A549 (cell line): ENCODE measurements around the gene HDHD5. TPM values are rescaled to one million over a fixed set of nuclear protein-coding genes. Genes with fewer than 3 reads are reported as not detected.

Experiments used
- ATAC-seq, 2 experiments: fragments of 200-7000 bp in 1 of 2; fragments of >200 bp in 1 of 2; cut with Nextera tagmentation in 1 of 2; cut with Tn5 transposase in 1 of 2; 3 replicates each; pipeline versions ENCODE4 v1.8.0 to v1.9.1; 2018 to 2020; ENCODE audit warnings: mild to moderate bottlenecking in 1 of 2, moderate library complexity in 1 of 2
- CTCF ChIA-PET: fragments of 300-600 bp; sonication (Branson Sonifier 250); formaldehyde crosslinking; extraction: SDS; loops from one replicate; lab custom pipeline; 2021; ENCODE audit warnings: antibody characterized with exemption, inconsistent platforms; lab: Yijun Ruan, JAX
- POLR2A ChIA-PET: fragments of 350-600 bp; formaldehyde crosslinking; extraction: SDS; loops from one replicate; lab custom pipeline; 2021; ENCODE audit warnings: antibody characterized with exemption, inconsistent platforms; lab: Yijun Ruan, JAX
- DNase-seq, 2 experiments: peaks; one replicate each; pipeline versions ENCODE4 v3.0.0 to v3.0.0-alpha.2; 2011 to 2016; ENCODE audit warnings: low read depth in 1 of 2, low spot score in 1 of 2
- FAIRE-seq: peaks from 2 replicates; lab custom pipeline; 2011; peaks lifted over from hg19 to GRCh38; lab: Jason Lieb, UNC
- H3K27ac ChIP-seq, 2 experiments: fragments of >200 bp; sonication (Bioruptor Twin); formaldehyde crosslinking; 3 replicates each; pipeline ENCODE4 v1.5.1; 2016 to 2017
- H3K4me1 ChIP-seq: fragments of >200 bp; sonication (Bioruptor Twin); formaldehyde crosslinking; 3 replicates; pipeline ENCODE4 v1.6.1; 2016
- H3K4me2 ChIP-seq: fragments of >200 bp; sonication (Bioruptor Twin); formaldehyde crosslinking; 3 replicates; pipeline ENCODE4 v1.6.1; 2016
- H3K4me3 ChIP-seq: fragments of >200 bp; sonication (Bioruptor Twin); formaldehyde crosslinking; 3 replicates; pipeline ENCODE4 v1.5.1; 2016
- H3K9me3 ChIP-seq: fragments of >200 bp; sonication (Bioruptor Twin); formaldehyde crosslinking; 3 replicates; pipeline ENCODE4 v1.6.1; 2016
- CBX8 ChIP-seq: fragments of 200-600 bp; sonication (generic); IDR thresholded peaks from 2 replicates; pipeline ENCODE4 v1.6.1; 2016
- CEBPB ChIP-seq, 2 experiments: fragments of >200 bp in 1 of 2; sonication (Bioruptor Twin) in 1 of 2; formaldehyde crosslinking in 1 of 2; IDR thresholded peaks; 2 replicates each; pipeline ENCODE4 v1.6.1; 2012 to 2016
- CHD4 ChIP-seq: fragments of 200-600 bp; sonication (generic); IDR thresholded peaks from 2 replicates; pipeline ENCODE4 v1.6.1; 2016; ENCODE audit warnings: antibody characterized with exemption, mild to moderate bottlenecking, borderline replicate concordance
- CTCF ChIP-seq: fragments of >200 bp; sonication (Bioruptor Twin); formaldehyde crosslinking; IDR thresholded peaks from 3 replicates; pipeline ENCODE4 v1.5.1; 2016
- E2F6 ChIP-seq: IDR thresholded peaks from 2 replicates; pipeline ENCODE4 v1.6.1; 2012; ENCODE audit warnings: low read depth, borderline replicate concordance
- EHF ChIP-seq: fragments of 250-450 bp; sonication (Bioruptor Pico); IDR thresholded peaks from 2 replicates; pipeline ENCODE4 v1.5.0; 2020; ENCODE audit warnings: mild to moderate bottlenecking
- ESRRA ChIP-seq: fragments of 150-350 bp; IDR thresholded peaks from 2 replicates; pipeline ENCODE4 v1.6.1; 2014; ENCODE audit warnings: mild to moderate bottlenecking, low read length, borderline replicate concordance
- HOXA7 ChIP-seq: fragments of 250-450 bp; sonication (Bioruptor Pico); IDR thresholded peaks from 2 replicates; pipeline ENCODE4 v1.5.0; 2020; ENCODE audit warnings: mild to moderate bottlenecking, moderate library complexity
- KDM1A ChIP-seq: fragments of 200-600 bp; sonication (generic); IDR thresholded peaks from 2 replicates; pipeline ENCODE4 v1.6.1; 2016; ENCODE audit warnings: low read depth, mild to moderate bottlenecking
- MAFK ChIP-seq: fragments of 450-650 bp; IDR thresholded peaks from 2 replicates; pipeline ENCODE4 v1.6.1; 2014; ENCODE audit not compliant: partially characterized antibody
- MAZ ChIP-seq: fragments of 150-350 bp; IDR thresholded peaks from 2 replicates; pipeline ENCODE4 v1.6.1; 2014; ENCODE audit warnings: antibody characterized with exemption, low read depth, low read length, borderline replicate concordance
- MYC ChIP-seq: IDR thresholded peaks from 2 replicates; pipeline ENCODE4 v1.6.1; 2012; ENCODE audit warnings: mild to moderate bottlenecking, inconsistent platforms, low read length, improper control_type of control experiment, borderline replicate concordance
- NFE2L2 ChIP-seq: fragments of 150-350 bp; conservative IDR thresholded peaks from 2 replicates; pipeline ENCODE4 v1.6.1; 2014; ENCODE audit warnings: low read length
- NPAS2 ChIP-seq: fragments of 250-450 bp; sonication (Bioruptor Pico); IDR thresholded peaks from 2 replicates; pipeline ENCODE4 v1.8.0; 2022; ENCODE audit warnings: mild to moderate bottlenecking, moderate library complexity, borderline replicate concordance
- NR3C1 ChIP-seq: fragments of >200 bp; sonication (Bioruptor Twin); formaldehyde crosslinking; IDR thresholded peaks from 3 replicates; pipeline ENCODE4 v1.6.1; 2017
- PHF8 ChIP-seq: fragments of 200-600 bp; sonication (generic); IDR thresholded peaks from 2 replicates; pipeline ENCODE4 v1.6.1; 2016; ENCODE audit warnings: low read depth, mild to moderate bottlenecking, antibody characterized with exemption, moderate library complexity, borderline replicate concordance
- RAD21 ChIP-seq, 2 experiments: fragments of >200 bp in 1 of 2; sonication (Bioruptor Twin) in 1 of 2; formaldehyde crosslinking in 1 of 2; IDR thresholded peaks in 1 of 2; conservative IDR thresholded peaks in 1 of 2; 2 replicates in 1 of 2; 3 replicates in 1 of 2; pipeline ENCODE4 v1.6.1; 2012 to 2018; ENCODE audit warnings: inconsistent platforms in 1 of 2
- RARB ChIP-seq: fragments of 250-450 bp; sonication (Bioruptor Pico); IDR thresholded peaks from 2 replicates; pipeline ENCODE4 v1.8.0; 2021; ENCODE audit warnings: mild to moderate bottlenecking, moderate library complexity
- RCOR1 ChIP-seq: fragments of 150-350 bp; IDR thresholded peaks from 2 replicates; pipeline ENCODE4 v1.6.1; 2014; ENCODE audit warnings: antibody characterized with exemption, low read length, low read depth
- REST ChIP-seq: fragments of 200-600 bp; sonication (generic); IDR thresholded peaks from 2 replicates; pipeline ENCODE4 v1.6.1; 2016; ENCODE audit warnings: antibody characterized with exemption, mild to moderate bottlenecking, moderate library complexity
- RNF2 ChIP-seq: fragments of 200-600 bp; sonication (generic); IDR thresholded peaks from 2 replicates; pipeline ENCODE4 v1.6.1; 2016; ENCODE audit warnings: low read depth, mild to moderate bottlenecking, antibody characterized with exemption, moderate library complexity, borderline replicate concordance
- TP53 ChIP-seq: fragments of 250-450 bp; sonication (Bioruptor Pico); IDR thresholded peaks from 2 replicates; pipeline ENCODE4 v1.5.0; 2021; ENCODE audit warnings: mild to moderate bottlenecking, moderate library complexity
- ZFP36 ChIP-seq: fragments of 450-650 bp; IDR thresholded peaks from 2 replicates; pipeline ENCODE4 v1.6.1; 2014; ENCODE audit warnings: borderline replicate concordance; ENCODE audit not compliant: partially characterized antibody
- ZNF302 ChIP-seq: fragments of 250-450 bp; sonication (Bioruptor Pico); IDR thresholded peaks from 2 replicates; pipeline ENCODE4 v1.9.0; 2021; ENCODE audit warnings: inconsistent platforms, mild to moderate bottlenecking, moderate library complexity
- WGBS: methylation state at CpG from one replicate; pipeline ENCODE4 v1.1.6; 2017; ENCODE audit errors: missing lambda C conversion rate; 5-methylcytosine and 5-hydroxymethylcytosine counted together
- polyA plus RNA-seq, 4 experiments: library from polyadenylated mRNA; depleted of rRNA in 3 of 4; stranded (reverse); fragments of >200 nt; fragmentation: RNase III in 1 of 4; extraction: RNeasy Plus Mini Kit Qiagen cat#74134 plus additional on column Dnase treatment in 1 of 4; gene quantifications; 2 replicates in 3 of 4; 3 replicates in 1 of 4; pipeline ENCODE4 v1.2.3, GENCODE V29; 2011 to 2017
- TF ChIP-seq, protein P1 (sequence below): fragments of 250-450 bp; sonication (Bioruptor Pico); IDR thresholded peaks from 2 replicates; pipeline ENCODE4 v1.5.0; 2021; ENCODE audit warnings: mild to moderate bottlenecking, moderate library complexity, borderline replicate concordance

Gene HDHD5
- polyA plus RNA-seq, 2 of the 4 experiments (the other 2 are of a cell fraction), result 19.7 to 35.5 TPM

GRCh38 chr22:17118342-17118741 is 40.7 kb downstream of the HDHD5 start:
- no peak overlapping the region for H3K27ac ChIP-seq
- DNase-seq (no peak), FAIRE-seq (no peak), ATAC-seq (no peak)
- H3K4me3 ChIP-seq, result no peak overlapping the region
- ChIA-PET POLR2A (no interaction called here), CTCF (interaction anchor here (1.7 to 2.7 kb wide), 3 partner anchors 21 to 384 kb away, joined by 3 to 10 read pairs (median 9); no protein-coding TSS in a partner anchor)
- TF ChIP-seq NPAS2 (CRISPR knock-in tag), result no peak
- no peak for TF ChIP-seq CBX8
- no peak for TF ChIP-seq CTCF
- no peak for TF ChIP-seq RNF2
- TF ChIP-seq MYC, result no peak
- no peak for TF ChIP-seq CHD4
- TF ChIP-seq HOXA7 (CRISPR knock-in tag), result no peak
- TF ChIP-seq REST, result no peak
- no peak for TF ChIP-seq MAZ
- no peak for TF ChIP-seq RCOR1
- TF ChIP-seq, protein P1, sequence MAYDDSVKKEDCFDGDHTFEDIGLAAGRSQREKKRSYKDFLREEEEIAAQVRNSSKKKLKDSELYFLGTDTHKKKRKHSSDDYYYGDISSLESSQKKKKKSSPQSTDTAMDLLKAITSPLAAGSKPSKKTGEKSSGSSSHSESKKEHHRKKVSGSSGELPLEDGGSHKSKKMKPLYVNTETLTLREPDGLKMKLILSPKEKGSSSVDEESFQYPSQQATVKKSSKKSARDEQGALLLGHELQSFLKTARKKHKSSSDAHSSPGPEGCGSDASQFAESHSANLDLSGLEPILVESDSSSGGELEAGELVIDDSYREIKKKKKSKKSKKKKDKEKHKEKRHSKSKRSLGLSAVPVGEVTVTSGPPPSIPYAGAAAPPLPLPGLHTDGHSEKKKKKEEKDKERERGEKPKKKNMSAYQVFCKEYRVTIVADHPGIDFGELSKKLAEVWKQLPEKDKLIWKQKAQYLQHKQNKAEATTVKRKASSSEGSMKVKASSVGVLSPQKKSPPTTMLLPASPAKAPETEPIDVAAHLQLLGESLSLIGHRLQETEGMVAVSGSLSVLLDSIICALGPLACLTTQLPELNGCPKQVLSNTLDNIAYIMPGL (CRISPR knock-in tag), result no peak
- TF ChIP-seq KDM1A, result no peak
- no peak for TF ChIP-seq ZNF302
- TF ChIP-seq CEBPB (IDR thresholded peaks at IDR 0.05), result no peak
- no peak for TF ChIP-seq E2F6
- no peak for TF ChIP-seq EHF (CRISPR knock-in tag)
- TF ChIP-seq ZFP36, result no peak
- TF ChIP-seq PHF8, result no peak
- H3K4me1 ChIP-seq, result no peaks in the 10 kb centered on the region
- H3K9me3 ChIP-seq, result no peaks in the 10 kb centered on the region
- no peak overlapping the region for H3K4me2 ChIP-seq
- WGBS, result 42% methylated on average over 3 of the region's 4 CpGs

GRCh38 chr22:17117890-17118289 is 41.2 kb downstream of the HDHD5 start:
- FAIRE-seq (no peak), DNase-seq (no peak)

More at GRCh38 chr22:17117890-17118289, 41.2 kb downstream of the HDHD5 start:
- Histone ChIP-seq H3K27ac (no peak overlapping the region), H3K4me2 (no peak overlapping the region), H3K9me3 (no peaks in the 10 kb centered on the region), H3K4me3 (no peak overlapping the region), H3K4me1 (no peaks in the 10 kb centered on the region)
- WGBS, result 20% methylated on average over 4 of the region's 4 CpGs
- TF ChIP-seq CHD4, result no peak
- TF ChIP-seq MAZ, result no peak
- no peak for TF ChIP-seq RAD21 (conservative IDR thresholded peaks at IDR 0.05 in 1 of 2, IDR thresholded peaks at IDR 0.05 in 1 of 2)
- no peak for TF ChIP-seq NFE2L2
- TF ChIP-seq MAFK, result no peak
- TF ChIP-seq TP53 (CRISPR knock-in tag), result no peak
- no peak for TF ChIP-seq KDM1A
- no peak for TF ChIP-seq RNF2
- TF ChIP-seq RARB, result no peak
- TF ChIP-seq NR3C1, result no peak
- TF ChIP-seq ESRRA, result no peak
- no peak for ATAC-seq
- ChIA-PET POLR2A (no interaction called here), CTCF (interaction anchor here (1.7 to 2.7 kb wide), 3 partner anchors 20 to 384 kb away, joined by 3 to 10 read pairs (median 9); no protein-coding TSS in a partner anchor)
